H1 (cell line): ENCODE data around the gene TMTC2. TPM values are rescaled to one million over a fixed set of nuclear protein-coding genes. Genes with fewer than 3 reads are reported as not detected.

Experiments used
- CTCF ChIA-PET: fragments of 300-600 bp; sonication (Branson Sonifier 250); formaldehyde crosslinking; loops from one replicate; lab custom pipeline; 2021; ENCODE audit not compliant: partially characterized antibody; lab: Charles Lee
- POLR2A ChIA-PET: fragments of 300-600 bp; sonication (Branson Sonifier 250); formaldehyde crosslinking; loops from one replicate; lab custom pipeline; 2021; ENCODE audit warnings: inconsistent platforms; ENCODE audit not compliant: partially characterized antibody; lab: Charles Lee
- DNase-seq, 2 experiments: peaks; one replicate each; pipeline versions ENCODE4 v3.0.0 to v3.0.0-alpha.2; 2010 to 2022; ENCODE audit warnings: low spot score in 2 of 2, low read depth in 1 of 2, mixed read lengths in 1 of 2
- FAIRE-seq: peaks from 2 replicates; lab custom pipeline; 2011; peaks lifted over from hg19 to GRCh38; lab: Jason Lieb, UNC
- H2AFZ ChIP-seq: 2 replicates; pipeline ENCODE4 v1.8.1; 2012; ENCODE audit warnings: low read length, inconsistent platforms
- H2AK5ac ChIP-seq: 2 replicates; pipeline ENCODE4 v1.6.1; 2013; ENCODE audit warnings: low read depth, low read length
- H2BK120ac ChIP-seq: replicated peaks from 2 replicates; pipeline ENCODE3; 2013; ENCODE audit warnings: low read depth, low read length, inconsistent platforms
- H2BK12ac ChIP-seq: 2 replicates; pipeline ENCODE4 v1.6.1; 2013; ENCODE audit warnings: low read depth, low read length
- H2BK15ac ChIP-seq: 2 replicates; pipeline ENCODE4 v1.6.1; 2013; ENCODE audit warnings: low read length
- H2BK20ac ChIP-seq: 2 replicates; pipeline ENCODE4 v1.6.1; 2013; ENCODE audit warnings: low read length
- H2BK5ac ChIP-seq: 2 replicates; pipeline ENCODE4 v1.6.1; 2013; ENCODE audit warnings: low read depth, low read length
- H3K14ac ChIP-seq: 2 replicates; pipeline ENCODE4 v1.6.1; 2013; ENCODE audit warnings: inconsistent platforms; ENCODE audit not compliant: insufficient read length
- H3K18ac ChIP-seq: 2 replicates; pipeline ENCODE4 v1.6.1; 2013; ENCODE audit warnings: low read length; ENCODE audit errors: extremely low read depth
- H3K23ac ChIP-seq: 2 replicates; pipeline ENCODE4 v1.6.1; 2013; ENCODE audit warnings: inconsistent platforms; ENCODE audit not compliant: insufficient read length
- H3K23me2 ChIP-seq: 2 replicates; pipeline ENCODE4 v1.6.1; 2013; ENCODE audit warnings: low read depth, low read length
- H3K27ac ChIP-seq: 2 replicates; pipeline ENCODE4 v1.6.1; 2011; ENCODE audit warnings: low read depth, low read length, inconsistent platforms
- H3K27me3 ChIP-seq, 4 experiments: replicated peaks in 1 of 4; 1 replicate in 1 of 4; 2 replicates in 3 of 4; pipeline versions ENCODE4 v1.6.1 to v1.8.1; 2011 to 2013; ENCODE audit warnings: low read length in 3 of 4, mild to moderate bottlenecking in 3 of 4, inconsistent platforms in 2 of 4, mixed read lengths in 2 of 4, moderate library complexity in 1 of 4; ENCODE audit not compliant: control insufficient read depth in 3 of 4, insufficient read depth in 3 of 4; ENCODE audit errors: extremely low read depth in 1 of 4
- H3K36me3 ChIP-seq, 4 experiments: 2 replicates each; pipeline versions ENCODE4 v1.6.1 to v1.8.1; 2011 to 2013; ENCODE audit warnings: mild to moderate bottlenecking in 4 of 4, low read length in 3 of 4, moderate library complexity in 2 of 4, control low read depth in 1 of 4, inconsistent platforms in 1 of 4; ENCODE audit not compliant: insufficient read depth in 4 of 4, control insufficient read depth in 2 of 4
- H3K4ac ChIP-seq: replicated peaks from 2 replicates; pipeline ENCODE3; 2013; ENCODE audit warnings: low read length, low read depth, mixed read lengths, inconsistent platforms; ENCODE audit not compliant: insufficient read length
- H3K4me1 ChIP-seq, 4 experiments: replicated peaks in 1 of 4; 1 replicate in 1 of 4; 2 replicates in 3 of 4; pipeline versions ENCODE4 v1.6.1 to v1.8.1; 2011 to 2013; ENCODE audit warnings: low read length in 3 of 4, inconsistent platforms in 2 of 4, mixed read lengths in 1 of 4; ENCODE audit not compliant: insufficient read depth in 4 of 4, control insufficient read depth in 3 of 4
- H3K4me2 ChIP-seq, 2 experiments: 2 replicates each; pipeline versions ENCODE4 v1.6.1 to v1.8.1; 2011 to 2013; ENCODE audit warnings: low read depth in 2 of 2, low read length in 2 of 2, control low read depth in 1 of 2, inconsistent platforms in 1 of 2, mild to moderate bottlenecking in 1 of 2; ENCODE audit not compliant: insufficient read depth in 1 of 2
- H3K4me3 ChIP-seq, 4 experiments: fragments of 200-600, 300-600 bp in 1 of 4; sonication (generic), shearing (Covaris generic), sonication (Bioruptor Twin) in 1 of 4; 2 replicates each; pipeline versions ENCODE4 v1.5.1 to v1.8.1; 2011 to 2016; ENCODE audit warnings: low read length in 4 of 4, low read depth in 3 of 4, control low read depth in 2 of 4, inconsistent platforms in 2 of 4, mild to moderate bottlenecking in 2 of 4, mixed read lengths in 1 of 4, moderate library complexity in 1 of 4; ENCODE audit not compliant: insufficient read depth in 2 of 4; ENCODE audit errors: extremely low read depth in 1 of 4
- H3K56ac ChIP-seq: replicated peaks from 2 replicates; pipeline ENCODE3; 2013; ENCODE audit warnings: low read depth, mild to moderate bottlenecking, mixed read lengths, low read length, inconsistent platforms; ENCODE audit not compliant: insufficient read length
- H3K79me1 ChIP-seq: 2 replicates; pipeline ENCODE4 v1.6.1; 2013; ENCODE audit warnings: low read depth, low read length, control low read depth
- H3K79me2 ChIP-seq, 2 experiments: 2 replicates each; pipeline versions ENCODE4 v1.6.1 to v1.8.1; 2012 to 2013; ENCODE audit warnings: low read length in 2 of 2, mild to moderate bottlenecking in 2 of 2, inconsistent platforms in 1 of 2; ENCODE audit not compliant: insufficient read depth in 2 of 2, control insufficient read depth in 1 of 2
- H3K9ac ChIP-seq, 4 experiments: replicated peaks in 1 of 4; 1 replicate in 1 of 4; 2 replicates in 3 of 4; pipeline versions ENCODE4 v1.6.1 to v1.8.1; 2011 to 2013; ENCODE audit warnings: low read depth in 3 of 4, low read length in 3 of 4, control low read depth in 2 of 4, mild to moderate bottlenecking in 2 of 4, moderate library complexity in 2 of 4, inconsistent platforms in 1 of 4; ENCODE audit errors: extremely low read depth in 1 of 4
- H3K9me3 ChIP-seq, 2 experiments: 2 replicates each; pipeline versions ENCODE4 v1.6.1 to v1.8.1; 2012 to 2013; ENCODE audit warnings: mild to moderate bottlenecking in 2 of 2, moderate library complexity in 2 of 2, control low read depth in 1 of 2, inconsistent platforms in 1 of 2, low read depth in 1 of 2, low read length in 1 of 2, mixed read lengths in 1 of 2; ENCODE audit not compliant: insufficient read depth in 2 of 2
- H4K20me1 ChIP-seq, 2 experiments: replicated peaks in 1 of 2; 2 replicates each; pipeline versions ENCODE3 to v1.8.1; 2011 to 2013; ENCODE audit warnings: inconsistent platforms in 2 of 2, low read length in 2 of 2, mild to moderate bottlenecking in 1 of 2; ENCODE audit not compliant: insufficient read depth in 2 of 2, control insufficient read depth in 1 of 2
- H4K5ac ChIP-seq: 2 replicates; pipeline ENCODE4 v1.6.1; 2013; ENCODE audit warnings: low read length, low read depth, mixed read lengths, inconsistent platforms; ENCODE audit not compliant: insufficient read length
- H4K8ac ChIP-seq: 2 replicates; pipeline ENCODE4 v1.8.0; 2013; ENCODE audit warnings: mild to moderate bottlenecking, moderate library complexity, low read length, inconsistent platforms; ENCODE audit not compliant: insufficient read depth; ENCODE audit errors: extremely low read depth
- H4K91ac ChIP-seq: replicated peaks from 2 replicates; pipeline ENCODE3; 2013; ENCODE audit warnings: low read length, mixed read lengths, inconsistent platforms; ENCODE audit not compliant: insufficient read length
- CBX8 ChIP-seq: fragments of 300-800, 300-1000 bp; sonication (generic); IDR thresholded peaks from 2 replicates; pipeline ENCODE4 v1.7.1; 2016; ENCODE audit warnings: low read depth, low read length, borderline replicate concordance
- CTCF ChIP-seq, 3 experiments: IDR thresholded peaks; 1 replicate in 2 of 3; 2 replicates in 1 of 3; pipeline versions ENCODE4 v1.5.1 to v1.6.1; 2011; ENCODE audit warnings: low read length in 3 of 3, mild to moderate bottlenecking in 3 of 3, inconsistent platforms in 2 of 3, low read depth in 1 of 3, moderate library complexity in 1 of 3; ENCODE audit not compliant: insufficient read depth in 1 of 3; ENCODE audit errors: control extremely low read depth in 1 of 3
- HDAC6 ChIP-seq: IDR thresholded peaks from one replicate; pipeline ENCODE4 v1.7.1; 2012; ENCODE audit warnings: low read depth, mild to moderate bottlenecking, inconsistent platforms, low read length, moderate library complexity
- JUN ChIP-seq: IDR thresholded peaks from 2 replicates; pipeline ENCODE4 v1.6.1; 2011; ENCODE audit warnings: low read depth, mild to moderate bottlenecking, improper control_type of control experiment, low read length
- KDM1A ChIP-seq: fragments of 200-600, 300-600 bp; sonication (generic); IDR thresholded peaks from 2 replicates; pipeline ENCODE4 v1.7.1; 2016; ENCODE audit warnings: mild to moderate bottlenecking, low read length, borderline replicate concordance
- KDM5A ChIP-seq: fragments of 200-600 bp; IDR thresholded peaks from 2 replicates; pipeline ENCODE4 v1.7.1; 2012; ENCODE audit warnings: mild to moderate bottlenecking, low read length, inconsistent platforms, mixed read lengths
- SP1 ChIP-seq: IDR thresholded peaks from 2 replicates; pipeline ENCODE4 v1.6.1; 2011; ENCODE audit warnings: low read depth, low read length
- TBP ChIP-seq: IDR thresholded peaks from 2 replicates; pipeline ENCODE4 v1.6.1; 2011; ENCODE audit warnings: low read depth, low read length, improper control_type of control experiment
- WGBS, 2 experiments: shearing (Covaris generic) in 1 of 2; methylation state at CpG; one replicate each; pipeline versions ENCODE4 v1.1.6 to v1.1.7; 2013 to 2015; ENCODE audit warnings: low lambda C conversion rate in 2 of 2, mixed read lengths in 2 of 2, inconsistent platforms in 1 of 2, low coverage in 1 of 2, missing lambda C conversion rate in 1 of 2; ENCODE audit not compliant: insufficient replicate concordance in 2 of 2, insufficient coverage in 1 of 2, insufficient read length in 1 of 2; ENCODE audit errors: extremely low coverage in 1 of 2, missing lambda C conversion rate in 1 of 2; 5-methylcytosine and 5-hydroxymethylcytosine counted together
- polyA plus RNA-seq, 7 experiments: library from polyadenylated mRNA; depleted of rRNA in 3 of 7; stranded (reverse) in 5 of 7; unstranded in 2 of 7; fragments of >200 nt in 5 of 7; fragments of 200-250 nt in 2 of 7; gene quantifications; 1 replicate in 5 of 7; 2 replicates in 1 of 7; 4 replicates in 1 of 7; pipeline versions ENCODE4 v1.2.1 to v1.2.3, GENCODE V29; 2011 to 2013; ENCODE audit warnings: missing spikeins in 2 of 7, mixed read lengths in 2 of 7
- total RNA-seq: library from RNA; stranded (reverse); fragmentation: NEBNext Ultra II Directional; extraction: Animal tissue kit (Norgen Biotek cat#: 25700); gene quantifications from 2 replicates; pipeline ENCODE4 v1.2.1, GENCODE V29; 2021
- TF ChIP-seq, protein P1 (sequence below): IDR thresholded peaks from 2 replicates; pipeline ENCODE4 v1.6.1; 2012; ENCODE audit warnings: inconsistent platforms

TMTC2 gene
- total and polyA plus RNA-seq, 2 of the 8 experiments (the other 6 are each of a cell fraction or from before 2014, with no cell fraction given): 2.3 to 3.9 TPM

DNA sequence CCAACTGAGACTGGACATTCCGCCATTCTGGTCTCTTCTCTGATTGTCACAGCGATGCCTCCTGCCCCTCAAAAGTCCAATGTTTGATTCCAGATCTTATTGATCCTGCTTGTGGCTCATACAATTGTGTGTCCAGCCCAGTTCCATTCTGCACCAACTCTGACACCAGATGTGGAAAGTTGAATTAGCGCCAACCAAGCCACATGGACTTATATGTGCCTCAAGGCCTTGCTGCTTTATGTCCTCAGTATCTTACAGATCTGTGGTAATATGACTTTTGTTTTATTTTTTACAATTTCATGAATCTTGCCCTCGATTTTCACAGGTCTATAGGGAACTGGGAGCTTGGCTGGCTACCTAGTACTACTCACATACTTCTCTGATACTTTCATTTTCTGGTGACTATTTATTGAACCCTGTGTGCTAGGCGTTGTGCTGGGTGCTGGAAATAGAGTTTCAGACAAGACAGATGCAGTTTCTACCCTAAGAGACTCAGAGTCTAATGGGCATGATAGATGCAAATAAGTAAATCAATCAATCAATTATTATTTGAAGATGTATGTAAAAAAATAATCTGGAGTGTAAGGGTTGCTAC, 472.0 kb downstream of the TMTC2 start:
- POLR2A ChIA-PET: no interaction called here
- no peaks in the 10 kb centered on the region for H4K20me1 ChIP-seq
- no peak overlapping the region for H2BK15ac ChIP-seq
- H2AK5ac ChIP-seq: no peak overlapping the region
- no peak overlapping the region for H3K4me3 ChIP-seq
- H2BK20ac ChIP-seq: no peak overlapping the region
- no peak overlapping the region for H3K56ac ChIP-seq
- H3K79me1 ChIP-seq: no peaks in the 10 kb centered on the region
- no peak overlapping the region for H3K27ac ChIP-seq
- no peak overlapping the region for H4K8ac ChIP-seq
- H2BK12ac ChIP-seq: no peak overlapping the region
- peaks cover 0 to 1% (median 0%) of the 10 kb centered on the region in 4 experiments; a peak in 1 of 7 replicates for H3K27me3 ChIP-seq
- 90% methylated on average over 5 of the region's 5 CpGs; no CpG with 5 or more reads in 1 of the 2 experiments for WGBS, 2 experiments
- H3K4me1 ChIP-seq: no peaks in the 10 kb centered on the region
- no peak overlapping the region for H3K23ac ChIP-seq
- H3K9ac ChIP-seq: no peak overlapping the region
- FAIRE-seq: no peak
- DNase-seq: no peak
- TF ChIP-seq KDM1A (no peak), CTCF (IDR thresholded peaks at IDR 0.05; ENCODE audit: control extremely low read depth in 1 of 3, insufficient read depth in 1 of 3, low read depth in 1 of 3, low read length in 3 of 3) (no peak), JUN (no peak), HDAC6 (no peak), TBP (no peak), KDM5A (no peak), CBX8 (no peak), SP1 (no peak)
- TF ChIP-seq, protein P1, sequence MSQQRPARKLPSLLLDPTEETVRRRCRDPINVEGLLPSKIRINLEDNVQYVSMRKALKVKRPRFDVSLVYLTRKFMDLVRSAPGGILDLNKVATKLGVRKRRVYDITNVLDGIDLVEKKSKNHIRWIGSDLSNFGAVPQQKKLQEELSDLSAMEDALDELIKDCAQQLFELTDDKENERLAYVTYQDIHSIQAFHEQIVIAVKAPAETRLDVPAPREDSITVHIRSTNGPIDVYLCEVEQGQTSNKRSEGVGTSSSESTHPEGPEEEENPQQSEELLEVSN: no peak
- TF ChIP-seq, all 59 proteins: peak for 0
- Histone ChIP-seq H3K36me3 (no peaks in the 10 kb centered on the region), H2AFZ (peak overlapping the region; percentile 22; the same call in 1 of the 2 replicates), H3K23me2 (no peaks in the 10 kb centered on the region), H3K14ac (no peak overlapping the region), H2BK5ac (no peak overlapping the region), H3K4me2 (no peak overlapping the region), H3K9me3 (no peaks in the 10 kb centered on the region), H3K18ac (no peak overlapping the region), H4K5ac (no peak overlapping the region), H4K91ac (no peak overlapping the region), H3K4ac (no peak overlapping the region), H3K79me2 (no peaks in the 10 kb centered on the region), H2BK120ac (no peak overlapping the region)
- CTCF ChIA-PET: interaction anchor here (0.6 to 1.0 kb wide), 3 partner anchors 53 to 298 kb away, joined by 3 read pairs; no protein-coding TSS in a partner anchor
